Neuronal stem cell (in vitro differentiated cells): ENCODE data around the gene OXLD1.
A peak's percentile ranks its signal among the peaks of the same experiment; 100 is the strongest.

Experiments used
- DNase-seq: peaks from one replicate; pipeline ENCODE4 v3.0.0-alpha.2; 2013; ENCODE audit warnings: low spot score
- H2AFZ ChIP-seq: one replicate; pipeline ENCODE4 v1.6.1; 2013; ENCODE audit warnings: mild to moderate bottlenecking, low read length, inconsistent platforms
- H2AK5ac ChIP-seq: 2 replicates; pipeline ENCODE4 v1.6.1; 2013; ENCODE audit warnings: low read depth, mild to moderate bottlenecking, inconsistent platforms, low read length, moderate library complexity, mixed read lengths
- H2BK120ac ChIP-seq: 2 replicates; pipeline ENCODE4 v1.6.1; 2013; ENCODE audit warnings: low read depth, mild to moderate bottlenecking, inconsistent platforms, low read length, moderate library complexity, mixed read lengths
- H2BK12ac ChIP-seq: one replicate; pipeline ENCODE4 v1.6.1; 2013; ENCODE audit warnings: low read length, inconsistent platforms
- H2BK15ac ChIP-seq: 2 replicates; pipeline ENCODE4 v1.6.1; 2013; ENCODE audit warnings: mild to moderate bottlenecking, low read length, inconsistent platforms, mixed read lengths
- H2BK5ac ChIP-seq: one replicate; pipeline ENCODE4 v1.6.1; 2013; ENCODE audit warnings: inconsistent platforms, mild to moderate bottlenecking, low read length, moderate library complexity
- H3K14ac ChIP-seq: one replicate; pipeline ENCODE4 v1.6.1; 2013; ENCODE audit warnings: low read length, inconsistent platforms
- H3K18ac ChIP-seq: 2 replicates; pipeline ENCODE4 v1.6.1; 2013; ENCODE audit warnings: low read length, inconsistent platforms
- H3K23ac ChIP-seq: 2 replicates; pipeline ENCODE4 v1.6.1; 2013; ENCODE audit warnings: low read depth, mild to moderate bottlenecking, mixed read lengths, low read length, inconsistent platforms; ENCODE audit not compliant: poor library complexity
- H3K27ac ChIP-seq: replicated peaks from 3 replicates; pipeline ENCODE4 v1.5.1; 2013; ENCODE audit warnings: low read length, inconsistent platforms
- H3K27me3 ChIP-seq, 3 experiments: 2 replicates each; pipeline ENCODE4 v1.6.1; 2013; ENCODE audit warnings: low read length in 3 of 3, mild to moderate bottlenecking in 2 of 3, inconsistent platforms in 1 of 3, low read depth in 1 of 3, mixed read lengths in 1 of 3, moderate library complexity in 1 of 3; ENCODE audit not compliant: control insufficient read depth in 3 of 3, insufficient read depth in 3 of 3
- H3K36me3 ChIP-seq, 2 donors: replicated peaks in 1 of 2; 2 replicates each; pipeline ENCODE4 v1.6.1; 2013; ENCODE audit warnings: low read length in 2 of 2; ENCODE audit not compliant: control insufficient read depth in 2 of 2, insufficient read depth in 2 of 2
- H3K4ac ChIP-seq: 2 replicates; pipeline ENCODE4 v1.6.1; 2013; ENCODE audit warnings: inconsistent platforms, mild to moderate bottlenecking, low read length, moderate library complexity
- H3K4me1 ChIP-seq, 2 donors: 1 replicate in 1 of 2; 2 replicates in 1 of 2; pipeline ENCODE4 v1.6.1; 2013; ENCODE audit warnings: low read length in 2 of 2, low read depth in 1 of 2; ENCODE audit not compliant: control insufficient read depth in 2 of 2, insufficient read depth in 1 of 2
- H3K4me2 ChIP-seq: one replicate; pipeline ENCODE4 v1.6.1; 2013; ENCODE audit warnings: mild to moderate bottlenecking, low read length, inconsistent platforms; ENCODE audit not compliant: insufficient read depth, poor library complexity, severe bottlenecking
- H3K4me3 ChIP-seq, 2 donors: 2 replicates each; pipeline ENCODE4 v1.5.1; 2013; ENCODE audit warnings: low read length in 2 of 2, mild to moderate bottlenecking in 2 of 2, inconsistent platforms in 1 of 2, moderate library complexity in 1 of 2
- H3K79me1 ChIP-seq: one replicate; pipeline ENCODE4 v1.6.1; 2013; ENCODE audit warnings: low read depth, mild to moderate bottlenecking, inconsistent platforms, low read length, moderate library complexity
- H3K9ac ChIP-seq: one replicate; pipeline ENCODE4 v1.6.1; 2013; ENCODE audit warnings: mild to moderate bottlenecking, low read depth, low read length, inconsistent platforms; ENCODE audit not compliant: poor library complexity
- H3K9me3 ChIP-seq, 2 donors: replicated peaks in 1 of 2; 2 replicates each; pipeline versions ENCODE3 to v1.6.1; 2013; ENCODE audit warnings: low read length in 2 of 2, mild to moderate bottlenecking in 2 of 2, inconsistent platforms in 1 of 2, low read depth in 1 of 2, mixed read lengths in 1 of 2, moderate library complexity in 1 of 2; ENCODE audit not compliant: control insufficient read depth in 2 of 2, insufficient read depth in 1 of 2
- H4K8ac ChIP-seq: one replicate; pipeline ENCODE4 v1.6.1; 2013; ENCODE audit warnings: low read depth, mild to moderate bottlenecking, inconsistent platforms, low read length, moderate library complexity
- H4K91ac ChIP-seq: one replicate; pipeline ENCODE4 v1.6.1; 2013; ENCODE audit warnings: low read length, low read depth, mild to moderate bottlenecking, inconsistent platforms; ENCODE audit not compliant: poor library complexity
- WGBS, 2 donors: extraction: QIAGEN DNeasy Blood & Tissue Kit; methylation state at CpG; one replicate each; pipeline ENCODE4 v1.1.7; 2013; ENCODE audit warnings: missing lambda C conversion rate in 2 of 2, mixed read lengths in 1 of 2; ENCODE audit not compliant: insufficient read length in 2 of 2, insufficient replicate concordance in 1 of 2; ENCODE audit errors: extremely low coverage in 2 of 2; 5-methylcytosine and 5-hydroxymethylcytosine counted together

Gene OXLD1

GRCh38 chr17:81656118-81656743, 10.2 kb downstream of the OXLD1 start, which contains the start of gene PDE6G:
TSS of gene PDE6G (minus strand) at chr17:81656542. CDS start at chr17:81653305, 3,237 bp downstream.
- H3K4me1 ChIP-seq = peaks cover 5 to 9% of the 10 kb centered on the region in 2 donors
- peak within 1 kb of the TSS; percentile 5 for H3K23ac ChIP-seq

GRCh38 chr17:81655378-81656117, 10.9 kb downstream of the OXLD1 start:
- H3K27ac ChIP-seq = no peak overlapping the region
- H4K91ac ChIP-seq = no peak overlapping the region
- no CpG with 5 or more reads among the region's 18 CpGs for WGBS, 2 donors
- H3K9me3 ChIP-seq = no peaks in the 10 kb centered on the region
- H2BK15ac ChIP-seq = peak overlapping the region; percentile 64
- H2BK12ac ChIP-seq = no peak overlapping the region
- no peak overlapping the region for H3K4me2 ChIP-seq
- DNase-seq = no peak
- H4K8ac ChIP-seq = no peak overlapping the region
- H3K4ac ChIP-seq = no peak overlapping the region
- H3K4me3 ChIP-seq = no peak overlapping the region
- H3K4me1 ChIP-seq = peaks cover 5 to 9% of the 10 kb centered on the region in 2 donors
- peaks cover 2% of the 10 kb centered on the region for H3K79me1 ChIP-seq
- peak overlapping the region; percentile 47 for H2BK120ac ChIP-seq
- H2AK5ac ChIP-seq = no peak overlapping the region
- no peak overlapping the region for H2BK5ac ChIP-seq
- peak overlapping the region; percentile 9 for H3K14ac ChIP-seq
- H3K23ac ChIP-seq = peak overlapping the region; percentile 5
- no peaks in the 10 kb centered on the region for H3K36me3 ChIP-seq
- no peaks in the 10 kb centered on the region for H3K27me3 ChIP-seq
- H2AFZ ChIP-seq = peak overlapping the region; percentile 15
- H3K9ac ChIP-seq = no peak overlapping the region
- H3K18ac ChIP-seq = peak overlapping the region; percentile 48

More at GRCh38 chr17:81656118-81656743, 10.2 kb downstream of the OXLD1 start, which contains the start of gene PDE6G:
- H2BK12ac ChIP-seq = peak within 1 kb of the TSS; percentile 58
- H3K14ac ChIP-seq = peak within 1 kb of the TSS; percentile 9
- no peak within 1 kb of the TSS for H3K27ac ChIP-seq
- H3K4me3 ChIP-seq = peak within 1 kb of the TSS in 1 of 2 donors; percentile 36
- no peaks in the 10 kb centered on the region for H3K36me3 ChIP-seq
- H2AFZ ChIP-seq = peak within 1 kb of the TSS; percentile 15
- peak within 1 kb of the TSS; percentile 84 for H2AK5ac ChIP-seq
- H3K27me3 ChIP-seq = no peaks in the 10 kb centered on the region
- peak within 1 kb of the TSS; percentile 3 for H2BK120ac ChIP-seq
- peaks cover 2% of the 10 kb centered on the region for H3K79me1 ChIP-seq
- no peak within 1 kb of the TSS for H3K9ac ChIP-seq
- no peak for DNase-seq
- H2BK5ac ChIP-seq = no peak within 1 kb of the TSS
- no peak within 1 kb of the TSS for H3K4ac ChIP-seq
- H2BK15ac ChIP-seq = peak within 1 kb of the TSS; percentile 24
- no peak within 1 kb of the TSS for H4K91ac ChIP-seq
- H3K18ac ChIP-seq = peak within 1 kb of the TSS; percentile 48
- no peak within 1 kb of the TSS for H4K8ac ChIP-seq
- H3K9me3 ChIP-seq = no peaks in the 10 kb centered on the region
- no CpG with 5 or more reads among the region's 15 CpGs for WGBS, 2 donors
- no peak within 1 kb of the TSS for H3K4me2 ChIP-seq

GRCh38 chr17:81652906-81653771, 13.3 kb downstream of the OXLD1 start:
- Histone ChIP-seq H3K36me3 (no peaks in the 10 kb centered on the region), H4K8ac (no peak overlapping the region), H2BK5ac (peak overlapping the region; percentile 11), H2AFZ (peak overlapping the region; percentile 88), H2BK12ac (no peak overlapping the region), H2BK120ac (no peak overlapping the region), H3K18ac (peak overlapping the region; percentile 2), H4K91ac (no peak overlapping the region), H3K27ac (no peak overlapping the region), H3K79me1 (peaks cover 4% of the 10 kb centered on the region), H3K9ac (no peak overlapping the region), H3K9me3 (peaks cover 8 to 11% of the 10 kb centered on the region in 2 donors), H3K4me2 (no peak overlapping the region), H3K27me3 (peaks cover 9 to 16% (median 9%) of the 10 kb centered on the region in 3 experiments), H3K4ac (no peak overlapping the region), H3K4me1 (peaks cover 5 to 9% of the 10 kb centered on the region in 2 donors), H2AK5ac (peak overlapping the region; percentile 46), H3K4me3 (no peak overlapping the region), H2BK15ac (no peak overlapping the region), H3K23ac (peak overlapping the region; percentile 43), H3K14ac (no peak overlapping the region)
- no CpG with 5 or more reads among the region's 27 CpGs for WGBS, 2 donors
- no peak for DNase-seq
